Measurements from ENCODE around the gene BPI. TPM values are rescaled to one million over a fixed set of nuclear protein-coding genes. Genes with fewer than 3 reads are reported as not detected.

The BPI gene
- polyA plus RNA-seq, 1 donor (not counting 4 experiments of a cell fraction or from before 2014, with no cell fraction given) = not detected

DNA sequence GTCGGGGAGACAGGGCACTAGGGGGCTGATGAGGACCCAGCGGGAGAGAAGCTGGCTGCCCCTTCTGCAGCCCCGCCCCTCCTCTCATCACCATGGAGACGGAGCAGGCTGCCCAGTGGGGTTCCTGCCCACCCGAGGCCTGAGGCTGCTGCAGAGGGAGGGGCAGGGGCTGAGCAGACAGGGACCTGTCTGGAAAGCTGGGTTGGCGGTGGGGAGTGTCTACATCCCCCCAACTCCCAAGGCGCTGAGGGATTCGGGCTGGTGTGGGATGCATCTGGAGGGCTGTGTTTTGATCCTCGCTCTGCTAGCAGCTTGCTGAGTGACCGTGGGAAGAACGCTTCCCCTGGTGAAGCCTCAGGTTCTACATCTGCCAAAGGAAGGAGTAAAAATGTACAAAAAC is 1.2 kb upstream of the BPI start:
- Histone ChIP-seq H3K4me1 (ENCODE audit: control insufficient read depth, extremely low read depth, insufficient read depth, low read length) (peaks cover 16% of the 10 kb centered on the region), H3K4me2 (ENCODE audit: control insufficient read depth, extremely low read depth, insufficient read depth, low read depth, low read length) (no peak overlapping the region), H3K9me1 (ENCODE audit: control insufficient read depth, extremely low read depth, insufficient read depth, low read length) (no peaks in the 10 kb centered on the region), H3K4me3 (ENCODE audit: control insufficient read depth in 2 of 3, extremely low read depth in 1 of 3, insufficient read depth in 2 of 3, low read depth in 1 of 3, low read length in 3 of 3) (no peak overlapping the region), H2AFZ (ENCODE audit: control insufficient read depth, low read length) (no peak overlapping the region), H3K36me3 (ENCODE audit: control insufficient read depth in 2 of 2, extremely low read depth in 1 of 2, insufficient read depth in 2 of 2, low read length in 2 of 2) (no peaks in the 10 kb centered on the region), H4K20me1 (ENCODE audit: control insufficient read depth, extremely low read depth, insufficient read depth, low read length) (no peaks in the 10 kb centered on the region), H3K9ac (ENCODE audit: control insufficient read depth, extremely low read depth, insufficient read depth, low read length) (no peak overlapping the region), H3K9me3 (ENCODE audit: control insufficient read depth, low read depth, low read length) (no peaks in the 10 kb centered on the region), H3K27ac (ENCODE audit: control insufficient read depth, insufficient read depth, low read length) (no peak overlapping the region), H3K27me3 (ENCODE audit: control insufficient read depth, extremely low read depth, insufficient read depth, low read length) (peaks cover 15% of the 10 kb centered on the region), H3K79me2 (ENCODE audit: control insufficient read depth, insufficient read depth, low read length) (no peaks in the 10 kb centered on the region)
- no peak for DNase-seq (ENCODE audit: low read depth, low spot score)
- dilution Hi-C loops (cut with MboI; ENCODE audit: extremely low pct_ligation_motif_present, low sequenced_read_pairs) = no loop called here
- no peak for FAIRE-seq
- TF ChIP-seq, protein P1, sequence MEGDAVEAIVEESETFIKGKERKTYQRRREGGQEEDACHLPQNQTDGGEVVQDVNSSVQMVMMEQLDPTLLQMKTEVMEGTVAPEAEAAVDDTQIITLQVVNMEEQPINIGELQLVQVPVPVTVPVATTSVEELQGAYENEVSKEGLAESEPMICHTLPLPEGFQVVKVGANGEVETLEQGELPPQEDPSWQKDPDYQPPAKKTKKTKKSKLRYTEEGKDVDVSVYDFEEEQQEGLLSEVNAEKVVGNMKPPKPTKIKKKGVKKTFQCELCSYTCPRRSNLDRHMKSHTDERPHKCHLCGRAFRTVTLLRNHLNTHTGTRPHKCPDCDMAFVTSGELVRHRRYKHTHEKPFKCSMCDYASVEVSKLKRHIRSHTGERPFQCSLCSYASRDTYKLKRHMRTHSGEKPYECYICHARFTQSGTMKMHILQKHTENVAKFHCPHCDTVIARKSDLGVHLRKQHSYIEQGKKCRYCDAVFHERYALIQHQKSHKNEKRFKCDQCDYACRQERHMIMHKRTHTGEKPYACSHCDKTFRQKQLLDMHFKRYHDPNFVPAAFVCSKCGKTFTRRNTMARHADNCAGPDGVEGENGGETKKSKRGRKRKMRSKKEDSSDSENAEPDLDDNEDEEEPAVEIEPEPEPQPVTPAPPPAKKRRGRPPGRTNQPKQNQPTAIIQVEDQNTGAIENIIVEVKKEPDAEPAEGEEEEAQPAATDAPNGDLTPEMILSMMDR (optimal IDR thresholded peaks at IDR 0.05 in 1 of 3, IDR thresholded peaks at IDR 0.05 in 1 of 3, conservative IDR thresholded peaks at IDR 0.05 in 1 of 3; ENCODE audit: extremely low read depth in 1 of 3, insufficient read depth in 2 of 3, low read length in 3 of 3) = no peak
- TF ChIP-seq EZH2 (IDR thresholded peaks at IDR 0.05; ENCODE audit: low read length) = no peak

DNA sequence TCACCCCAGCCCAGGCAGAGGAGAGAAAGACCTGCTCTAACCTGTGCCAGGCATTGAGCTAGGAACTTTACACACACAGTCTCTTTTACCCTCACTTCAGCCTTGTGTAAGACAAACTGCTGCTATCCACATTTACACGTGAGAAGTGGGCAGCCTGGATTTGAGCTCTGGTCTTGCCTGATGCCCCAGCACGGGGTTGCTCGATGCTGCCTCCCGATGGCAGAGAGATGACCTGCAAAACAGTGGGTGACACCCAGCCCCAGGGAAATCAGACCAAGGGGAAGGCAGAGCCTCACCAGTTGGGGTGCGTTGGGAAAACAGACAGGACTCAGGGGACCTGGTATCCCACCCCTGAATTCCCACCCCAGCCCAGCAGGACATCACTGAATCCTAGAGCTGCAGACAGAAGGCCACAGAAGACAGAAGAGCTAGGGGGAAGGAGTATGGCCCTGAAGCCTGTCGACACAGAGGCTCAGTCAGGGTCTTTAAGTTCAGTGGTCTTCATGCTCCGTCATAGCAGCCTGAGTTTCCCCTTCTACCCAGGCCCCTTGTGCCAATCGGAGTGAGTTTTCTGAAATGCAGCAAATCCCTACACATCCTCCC is 990 bp downstream of the BPI start:
- H3K9me1 ChIP-seq (ENCODE audit: control insufficient read depth, extremely low read depth, insufficient read depth, low read length) = no peaks in the 10 kb centered on the region
- peaks cover 12% of the 10 kb centered on the region for H3K4me1 ChIP-seq (ENCODE audit: control insufficient read depth, extremely low read depth, insufficient read depth, low read length)
- H4K20me1 ChIP-seq (ENCODE audit: control insufficient read depth, extremely low read depth, insufficient read depth, low read length) = no peaks in the 10 kb centered on the region
- DNase-seq (ENCODE audit: low read depth, low spot score) (no peak), FAIRE-seq (peak; percentile 64)
- no peaks in the 10 kb centered on the region for H3K9me3 ChIP-seq (ENCODE audit: control insufficient read depth, low read depth, low read length)
- H2AFZ ChIP-seq (ENCODE audit: control insufficient read depth, low read length) = no peak overlapping the region
- peaks cover 15% of the 10 kb centered on the region for H3K27me3 ChIP-seq (ENCODE audit: control insufficient read depth, extremely low read depth, insufficient read depth, low read length)
- no peaks in the 10 kb centered on the region for H3K79me2 ChIP-seq (ENCODE audit: control insufficient read depth, insufficient read depth, low read length)
- dilution Hi-C loops (cut with MboI; ENCODE audit: extremely low pct_ligation_motif_present, low sequenced_read_pairs) = no loop called here
- H3K4me2 ChIP-seq (ENCODE audit: control insufficient read depth, extremely low read depth, insufficient read depth, low read depth, low read length) = no peak overlapping the region
- H3K36me3 ChIP-seq (ENCODE audit: control insufficient read depth in 2 of 2, extremely low read depth in 1 of 2, insufficient read depth in 2 of 2, low read length in 2 of 2) = no peaks in the 10 kb centered on the region
- no peak overlapping the region for H3K9ac ChIP-seq (ENCODE audit: control insufficient read depth, extremely low read depth, insufficient read depth, low read length)
- H3K4me3 ChIP-seq (ENCODE audit: control insufficient read depth in 2 of 3, extremely low read depth in 1 of 3, insufficient read depth in 2 of 3, low read depth in 1 of 3, low read length in 3 of 3) = no peak overlapping the region
- H3K27ac ChIP-seq (ENCODE audit: control insufficient read depth, insufficient read depth, low read length) = no peak overlapping the region
- TF ChIP-seq, protein P1 (optimal IDR thresholded peaks at IDR 0.05 in 1 of 3, IDR thresholded peaks at IDR 0.05 in 1 of 3, conservative IDR thresholded peaks at IDR 0.05 in 1 of 3; ENCODE audit: extremely low read depth in 1 of 3, insufficient read depth in 2 of 3, low read length in 3 of 3) = peak; percentile 68 to 86 (median 84)
- TF ChIP-seq EZH2 (IDR thresholded peaks at IDR 0.05; ENCODE audit: low read length) = no peak

All from keratinocyte (primary cell).